ENCODE results near the gene WNT9A.

WNT9A gene

DNA sequence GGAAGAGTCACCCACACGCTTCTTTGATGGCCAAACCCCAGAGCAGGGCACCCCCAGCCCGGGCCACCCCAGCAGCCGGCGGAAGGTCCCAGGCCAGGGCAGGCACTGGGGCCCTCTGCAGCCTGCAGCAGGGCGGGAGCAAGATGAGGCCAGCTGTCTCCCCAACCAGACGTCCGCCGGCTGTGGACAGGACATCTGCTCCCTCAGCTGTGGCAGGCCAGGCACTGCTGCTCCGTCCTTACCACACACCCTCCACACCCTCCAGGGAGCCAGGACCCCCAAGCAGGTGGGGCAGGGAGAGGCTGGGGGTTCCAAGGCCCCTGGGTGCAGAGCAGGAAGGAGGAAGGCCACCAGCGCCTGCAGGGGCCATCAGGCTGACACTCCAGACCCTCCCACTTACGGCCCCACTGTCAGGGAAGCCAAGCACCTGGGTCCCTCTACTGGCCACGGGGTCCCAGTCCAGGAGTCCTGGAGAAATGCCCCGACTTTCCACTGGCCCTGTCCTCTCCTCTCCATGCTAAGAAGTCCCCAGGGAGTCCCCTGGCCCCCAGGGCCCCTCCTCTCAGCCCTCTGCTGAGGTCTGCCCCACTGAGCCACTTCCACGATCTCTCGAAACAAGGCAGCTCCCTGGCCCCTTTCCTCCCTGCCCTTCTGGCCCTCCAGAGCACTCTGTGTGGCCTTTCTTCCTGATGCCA is 5.6 kb downstream of the WNT9A start:
- DNase-seq (ENCODE audit: low read depth in 2 of 2, low spot score in 1 of 2), result no peak

DNA sequence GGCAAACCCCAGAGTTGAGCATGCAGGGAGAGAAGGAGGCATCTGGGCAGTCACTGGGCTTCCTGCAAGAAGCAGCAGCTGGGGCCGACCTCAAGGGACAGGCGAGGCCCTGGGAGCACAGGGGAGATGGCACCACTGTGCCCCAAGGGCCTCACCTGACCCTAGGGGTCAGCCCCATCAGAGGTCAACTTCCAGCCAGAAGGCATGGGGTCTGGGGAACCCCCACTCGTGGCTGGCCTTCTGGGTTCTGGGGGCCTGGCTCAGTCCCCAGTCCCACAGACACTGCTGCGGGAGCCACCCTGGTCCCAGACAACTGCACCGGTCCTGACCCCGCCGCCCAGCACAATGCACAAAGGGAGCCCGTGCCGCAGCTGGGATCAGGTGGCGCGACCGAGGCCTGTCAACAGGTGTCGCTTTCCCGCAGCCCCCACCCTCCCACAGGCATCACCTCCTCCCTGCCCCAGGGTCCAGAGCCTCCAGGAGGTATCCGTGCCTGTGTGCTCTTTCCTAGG is 6.2 kb downstream of the WNT9A start:
- no peak for DNase-seq (ENCODE audit: low read depth in 2 of 2, low spot score in 1 of 2)

DNA sequence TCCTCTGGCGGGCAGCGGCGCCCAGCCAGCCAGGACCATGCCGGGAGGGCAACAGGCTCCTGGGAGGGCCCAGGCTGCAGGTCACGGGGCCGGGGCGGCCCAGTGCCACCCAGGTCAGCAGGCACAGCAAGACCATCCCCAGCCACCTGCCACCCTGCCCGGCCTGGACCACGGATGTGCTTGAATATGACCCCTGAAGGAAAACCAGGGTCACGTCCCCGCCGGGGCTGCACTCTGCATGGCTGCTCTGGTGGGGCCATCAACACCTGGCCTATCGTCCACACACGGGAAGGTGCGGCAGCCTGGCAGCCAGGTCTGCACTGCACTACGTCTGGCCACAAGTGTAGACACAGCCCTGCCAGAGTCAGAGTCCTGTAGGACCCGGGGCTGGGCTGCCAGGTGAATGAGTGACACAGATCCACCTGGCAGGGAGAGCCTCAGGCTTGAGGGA is 6.9 kb downstream of the WNT9A start:
- DNase-seq (ENCODE audit: low read depth in 2 of 2, low spot score in 1 of 2), result no peak

DNA sequence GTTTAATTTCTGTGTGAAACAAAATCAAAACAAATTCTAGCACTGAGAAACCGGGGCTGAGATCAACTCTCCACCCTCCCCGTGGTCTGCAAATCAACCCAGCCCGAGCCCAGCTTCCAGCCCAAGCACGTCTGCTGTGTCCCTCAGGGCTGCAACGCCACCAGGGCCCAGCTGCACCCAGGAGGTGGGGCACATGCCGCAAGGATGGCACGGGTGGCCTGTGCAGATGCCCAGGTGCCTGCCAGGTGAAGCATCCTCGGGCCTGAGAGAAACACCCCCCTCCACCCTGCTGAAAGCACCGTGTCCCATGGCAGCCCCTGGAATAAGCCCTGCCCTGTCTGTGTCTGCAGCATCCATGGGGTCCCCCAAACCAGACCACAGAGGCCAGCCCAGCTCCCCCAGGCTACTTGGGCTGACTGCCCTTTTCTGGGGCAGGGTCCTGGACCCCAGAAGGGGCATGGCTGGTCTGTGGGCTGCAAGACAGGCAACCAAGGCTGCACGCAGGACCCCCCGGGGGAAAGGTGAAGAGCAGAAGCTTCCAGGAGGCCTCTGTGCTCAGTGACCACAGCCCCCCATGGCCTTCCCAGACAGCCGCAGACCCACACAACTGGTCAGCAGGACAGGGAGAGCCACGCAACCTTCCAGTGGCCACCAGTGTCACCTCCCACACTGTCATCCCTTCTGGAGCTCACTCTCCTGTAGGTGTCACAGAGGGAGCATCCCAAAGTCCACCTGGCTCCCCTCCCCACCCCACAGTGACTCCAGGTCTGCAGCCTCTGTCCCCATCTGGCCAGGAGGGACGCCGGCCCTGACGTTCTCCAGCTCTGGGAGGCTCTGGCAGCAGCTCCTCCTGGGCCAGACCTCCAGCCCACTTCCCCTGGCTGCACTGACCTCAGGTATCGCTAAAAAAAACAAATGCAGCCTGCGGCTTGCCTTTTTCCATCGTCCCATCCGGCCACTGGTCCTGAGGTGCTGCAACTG is 7.7 kb downstream of the WNT9A start:
- no peak for DNase-seq (ENCODE audit: low read depth in 2 of 2, low spot score in 1 of 2)

DNA sequence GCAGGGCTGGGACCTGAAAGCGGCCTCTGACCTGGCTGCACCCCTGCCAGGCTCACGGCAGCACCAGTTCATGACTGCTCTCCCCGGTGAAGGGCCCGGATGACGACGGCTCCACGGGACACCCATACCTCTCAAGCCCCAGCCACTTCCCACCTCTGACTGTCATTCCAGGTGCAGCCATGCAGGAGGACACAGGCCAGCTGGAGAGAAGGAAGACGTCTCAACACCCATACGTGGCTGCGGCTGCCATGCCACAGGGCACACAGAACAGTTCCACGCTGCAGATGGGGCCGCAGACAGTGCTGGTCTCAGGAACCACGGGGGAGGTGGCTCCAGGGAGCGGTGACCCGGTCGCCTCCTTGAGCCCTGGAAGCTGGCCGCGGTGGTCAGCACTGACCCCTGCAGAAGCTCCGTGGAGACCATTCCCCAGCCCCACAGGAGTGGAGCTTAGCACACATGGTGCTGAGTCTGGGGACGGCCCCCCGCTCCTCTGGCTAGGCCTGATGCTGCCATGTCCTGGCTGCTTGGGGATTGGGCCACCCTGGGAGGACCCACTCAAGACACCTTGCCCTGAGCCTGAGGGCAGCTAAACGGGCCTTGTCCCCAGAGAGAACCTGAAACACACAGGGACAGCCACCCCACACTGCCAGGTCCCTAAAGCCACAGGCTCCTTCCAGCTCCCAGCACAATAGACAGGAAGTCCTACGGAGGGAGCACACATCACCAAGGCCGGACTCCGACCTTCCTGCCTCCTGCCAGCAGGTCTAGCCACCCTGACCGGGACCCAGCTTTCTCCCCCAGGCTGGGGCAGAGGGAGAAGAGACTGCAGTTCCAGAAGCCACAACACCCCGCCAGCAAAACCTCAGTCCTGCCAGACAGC is 8.6 kb downstream of the WNT9A start:
- DNase-seq (ENCODE audit: low read depth in 2 of 2, low spot score in 1 of 2), result no peak

DNA sequence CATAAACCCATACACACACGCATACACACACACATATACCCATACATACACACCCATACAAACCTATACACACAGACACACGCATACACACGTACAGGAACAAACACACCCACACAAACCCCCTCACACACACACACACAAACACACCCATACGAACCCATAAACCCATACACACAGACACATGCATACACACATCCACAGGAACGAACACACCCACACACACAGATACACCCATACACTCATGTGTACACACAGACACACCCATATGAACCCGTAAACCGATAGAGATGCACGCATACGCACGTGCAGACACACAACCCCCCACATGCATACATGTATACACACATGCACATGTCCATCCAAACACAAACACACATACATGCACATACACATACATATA is 9.5 kb downstream of the WNT9A start:
- DNase-seq (ENCODE audit: low read depth in 2 of 2, low spot score in 1 of 2), result no peak

DNA sequence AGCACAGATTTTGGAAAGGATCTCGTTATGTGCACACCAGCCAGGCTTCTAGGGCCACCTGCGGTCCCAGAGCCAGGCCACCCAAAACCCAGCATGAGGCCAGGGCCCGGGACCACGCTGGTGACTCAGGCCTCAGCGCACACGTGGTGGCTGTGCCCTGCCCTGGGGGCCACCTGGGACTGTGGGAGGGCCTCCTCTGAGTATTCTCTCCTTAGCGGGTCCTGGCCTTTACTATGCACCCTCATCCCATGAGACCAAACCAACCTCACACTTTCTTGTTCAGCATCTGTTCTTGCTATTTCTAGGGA is 9.9 kb downstream of the WNT9A start:
- no peak for DNase-seq (ENCODE audit: low read depth in 2 of 2, low spot score in 1 of 2)

DNA sequence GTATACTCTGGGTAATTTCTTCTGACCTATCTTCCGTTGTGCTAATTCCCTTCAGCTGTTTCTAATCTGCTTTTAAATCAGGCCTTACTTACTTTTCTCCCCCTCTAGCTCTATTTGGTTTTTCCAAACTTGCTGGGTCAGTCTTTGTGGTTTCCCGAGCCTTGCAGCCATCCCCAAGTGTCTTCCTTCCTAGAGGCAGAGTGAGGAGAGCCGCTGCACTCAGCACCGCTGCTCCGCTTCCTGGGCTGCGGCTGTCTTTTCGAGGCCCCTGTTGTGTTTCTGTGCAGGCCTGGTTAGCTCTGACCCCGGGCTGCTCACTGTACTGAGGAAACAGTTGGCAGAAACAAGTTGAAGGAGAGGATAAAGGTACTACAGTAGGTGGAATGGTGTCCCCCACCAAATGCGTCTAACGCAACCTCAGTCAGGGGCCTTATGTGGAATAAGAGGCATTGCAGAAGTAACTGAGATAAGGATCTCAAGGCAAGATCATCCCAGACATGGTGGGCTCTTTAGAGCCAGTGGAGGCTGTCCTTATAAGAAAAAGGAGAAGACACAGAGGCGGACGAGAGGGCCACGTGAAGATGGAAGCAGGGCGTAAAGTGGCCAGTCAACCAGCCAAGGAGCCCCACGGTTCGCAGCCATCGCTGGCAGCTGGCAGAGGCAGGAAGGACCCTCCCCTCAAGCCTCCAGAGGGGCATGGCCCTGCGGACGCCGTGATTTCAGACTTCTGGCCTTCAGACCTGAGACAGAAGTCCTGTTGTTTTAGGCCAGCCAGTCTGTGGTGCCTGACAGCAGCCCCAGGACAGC is 10.5 kb downstream of the WNT9A start:
- DNase-seq (ENCODE audit: low read depth in 2 of 2, low spot score in 1 of 2), result no peak

DNA sequence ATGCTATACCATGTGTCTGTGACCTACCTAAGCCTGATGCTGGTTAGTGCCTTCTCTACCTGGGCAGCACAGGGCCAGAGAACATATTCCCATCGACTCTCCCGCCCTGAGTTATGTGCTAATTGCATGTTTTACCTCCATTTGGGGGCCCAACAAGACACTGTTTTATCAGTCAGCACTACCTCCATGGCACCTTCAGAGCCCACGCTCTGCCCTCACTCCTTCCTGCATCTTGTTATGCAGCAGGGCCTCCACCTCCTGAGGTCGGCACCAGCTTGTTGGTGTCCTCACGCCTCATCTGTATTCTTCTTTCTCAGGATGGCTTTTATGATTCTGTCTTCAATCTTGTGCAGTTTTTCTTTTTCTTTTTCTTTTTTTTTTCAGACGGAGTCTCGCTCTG is 11.9 kb downstream of the WNT9A start:
- DNase-seq (ENCODE audit: low read depth in 2 of 2, low spot score in 1 of 2), result no peak

DNA sequence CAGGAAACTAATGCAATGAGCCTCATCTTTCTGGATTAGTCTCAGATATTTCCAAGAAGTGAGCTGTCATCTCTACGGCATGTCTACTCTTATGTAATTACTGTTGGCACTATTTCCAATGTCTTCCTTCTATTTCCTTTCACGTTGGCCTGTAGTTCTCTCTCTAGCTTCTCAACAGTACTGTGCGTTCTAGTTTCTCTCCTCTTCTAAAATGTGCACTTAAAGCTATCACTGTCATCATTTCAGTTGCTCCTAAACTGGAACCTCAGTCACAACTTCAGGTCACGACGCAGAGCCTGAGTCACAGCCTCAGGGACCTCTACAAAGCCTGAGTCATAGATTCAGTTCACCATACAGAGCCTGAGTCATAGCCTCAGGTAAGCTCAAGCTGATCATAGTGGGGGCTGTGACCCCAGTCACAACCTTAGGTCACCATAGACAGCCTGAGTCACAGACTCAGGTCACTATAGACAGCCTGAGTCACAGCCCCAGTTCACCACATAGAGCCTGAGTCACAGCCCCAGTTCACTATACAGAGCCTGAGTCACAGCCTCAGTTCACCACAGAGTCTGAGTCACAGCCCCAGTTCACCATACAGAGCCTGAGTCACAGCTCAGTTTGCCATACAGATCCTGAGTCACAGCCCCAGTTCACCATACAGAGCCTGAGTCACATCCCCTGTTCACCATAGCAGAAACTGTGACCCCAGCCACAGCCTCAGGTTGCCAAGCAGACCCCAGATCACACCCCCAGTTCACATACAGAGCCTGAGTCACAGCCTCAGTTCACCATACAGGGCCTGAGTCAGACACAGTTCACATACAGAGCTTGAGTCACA is 13.0 kb downstream of the WNT9A start:
- no peak for DNase-seq (ENCODE audit: low read depth in 2 of 2, low spot score in 1 of 2)

DNA sequence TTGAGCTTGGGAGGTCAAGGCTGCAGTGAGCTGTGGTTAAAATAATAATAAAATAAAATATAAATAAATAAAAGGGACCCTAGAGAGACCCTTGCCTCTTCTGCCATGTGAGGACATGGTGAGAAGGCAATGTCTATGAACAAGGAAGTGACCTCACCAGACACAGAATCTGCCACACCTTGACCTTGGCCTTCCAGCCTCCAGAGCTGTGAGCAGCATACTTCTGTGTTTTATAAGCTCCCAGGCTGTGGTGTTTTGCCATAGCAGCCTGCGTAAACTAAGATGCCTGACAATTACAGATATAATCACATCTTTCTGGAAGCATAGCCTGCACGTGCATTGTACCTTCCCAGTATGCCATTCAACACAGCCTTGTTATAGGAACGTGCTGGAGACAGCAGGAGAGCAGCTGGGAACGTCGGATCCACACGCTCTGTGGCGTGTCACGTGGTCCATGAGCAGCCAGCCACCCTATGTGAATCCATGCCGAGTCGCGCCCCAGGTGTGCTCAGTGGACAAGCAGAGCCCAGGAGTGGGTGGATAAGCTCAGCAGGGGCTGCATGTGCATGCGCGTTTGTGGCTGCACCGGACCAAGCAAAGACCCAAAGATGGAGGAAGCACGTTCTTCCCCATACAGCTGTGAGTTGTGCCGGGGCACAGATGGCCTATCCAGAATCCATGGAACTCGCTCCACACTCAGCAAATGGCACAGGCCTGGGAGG is 17.8 kb downstream of the WNT9A start:
- no peak for DNase-seq (ENCODE audit: low read depth in 2 of 2, low spot score in 1 of 2)

DNA sequence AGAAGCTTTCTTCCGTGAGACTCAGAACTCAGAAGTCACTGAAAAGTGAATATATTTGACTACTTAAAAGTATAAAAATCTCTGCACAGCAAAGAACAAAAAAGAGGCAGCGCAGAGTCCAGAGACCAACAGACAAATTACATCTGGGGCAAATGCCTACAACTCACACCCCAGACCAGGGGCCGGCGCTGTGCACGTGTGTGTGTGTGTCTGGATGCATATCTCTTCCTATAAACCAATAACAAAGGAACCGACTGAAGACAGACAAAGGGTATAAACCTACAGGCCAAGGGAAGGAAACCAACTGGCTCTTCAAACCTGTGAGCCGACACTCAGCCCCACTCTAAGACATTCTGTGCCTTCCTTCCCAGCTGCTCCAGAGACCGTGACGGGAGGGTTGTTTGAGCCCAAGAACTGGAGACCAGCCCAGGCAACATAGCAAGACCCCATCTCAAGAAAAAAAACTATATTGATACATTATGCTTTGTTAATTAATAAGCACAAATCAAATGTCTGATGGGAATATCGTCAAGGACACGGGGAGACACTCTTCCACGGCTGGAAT is 18.8 kb downstream of the WNT9A start:
- DNase-seq (ENCODE audit: low read depth in 2 of 2, low spot score in 1 of 2), result no peak

DNA sequence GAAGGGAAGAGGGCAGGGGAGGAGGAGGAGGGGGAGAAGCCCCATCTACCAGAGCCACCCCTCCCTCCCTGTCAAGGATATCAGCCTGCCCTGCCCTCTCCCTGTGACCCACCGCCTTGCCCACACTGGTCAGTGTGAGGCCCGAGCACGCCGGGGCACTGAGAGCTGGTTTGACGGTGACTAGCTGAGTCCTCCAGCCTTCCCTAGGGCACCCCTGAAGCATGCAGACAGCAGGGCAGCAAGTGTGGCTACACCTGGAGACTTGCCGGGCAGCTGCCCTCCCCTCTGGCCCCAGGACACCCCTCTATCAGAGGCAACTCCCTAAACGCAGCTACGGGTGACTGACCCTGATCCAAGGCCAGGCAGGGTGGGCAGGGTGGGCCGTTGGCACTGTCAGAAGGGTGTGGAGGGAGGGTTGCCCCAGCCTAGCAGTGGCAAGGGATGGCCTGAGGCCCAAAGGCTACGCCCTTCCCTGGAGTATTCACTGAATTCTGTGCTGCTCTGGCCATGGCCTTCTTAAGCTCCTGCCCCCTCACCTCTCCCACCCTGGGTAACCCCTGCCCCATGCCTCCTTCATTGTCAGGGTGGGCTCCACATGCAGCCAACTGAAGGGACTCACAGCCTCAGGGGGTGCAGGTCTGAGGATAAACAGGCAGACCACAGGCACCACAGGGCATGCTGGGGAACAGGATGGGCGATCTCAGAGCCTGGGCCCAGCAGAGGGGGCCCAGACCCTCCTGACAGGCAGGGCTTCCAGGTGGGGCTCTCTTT is 19.6 kb downstream of the WNT9A start:
- DNase-seq (ENCODE audit: low read depth in 2 of 2, low spot score in 1 of 2), result no peak

DNA sequence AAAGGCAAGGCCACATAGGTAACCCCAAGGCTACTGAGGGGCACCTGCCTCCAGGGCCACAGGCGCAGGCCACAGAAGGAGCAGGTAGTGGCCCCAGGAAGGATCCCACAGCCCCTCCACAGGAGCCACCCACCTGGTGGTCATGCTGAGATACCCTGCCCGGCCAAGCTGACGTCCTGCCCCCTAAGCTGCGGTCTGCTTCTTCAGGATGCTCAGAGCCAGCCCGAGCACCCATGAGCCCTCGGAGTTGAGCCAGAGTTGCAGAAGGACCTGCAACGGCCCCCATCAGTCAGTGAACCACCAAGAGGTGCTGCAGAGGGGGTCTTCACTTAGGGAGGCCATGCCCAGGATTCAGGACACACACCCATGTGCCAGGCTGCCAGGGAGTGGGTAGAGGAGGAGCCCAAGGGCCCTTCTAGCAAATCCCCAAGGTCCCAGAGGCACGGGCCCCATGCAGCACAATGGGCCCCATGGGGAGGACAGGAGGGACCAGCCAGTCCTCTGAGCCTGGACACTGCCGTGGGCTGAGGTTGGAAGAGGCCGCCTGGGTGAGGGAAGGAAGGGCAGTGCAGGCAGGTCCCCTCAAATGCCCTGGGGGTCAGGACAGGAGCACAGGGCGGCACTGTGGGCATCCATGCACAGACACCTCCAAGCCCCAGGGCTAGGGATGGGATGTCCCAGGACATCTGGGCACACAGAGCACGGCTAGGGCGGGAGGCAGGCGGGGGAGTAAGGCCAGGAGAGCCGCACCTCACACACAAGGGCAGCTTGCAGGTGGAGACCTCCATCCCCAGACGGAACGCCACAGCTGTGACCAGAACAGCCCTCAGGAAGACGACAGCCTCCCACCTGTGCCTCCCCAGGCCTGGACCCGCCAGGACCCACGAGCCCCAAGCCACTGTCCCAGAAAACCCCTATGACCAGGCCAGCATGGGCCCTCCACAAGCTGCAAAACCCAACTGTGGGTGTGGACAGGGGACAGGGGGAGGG is 20.5 kb downstream of the WNT9A start:
- no peak for DNase-seq (ENCODE audit: low read depth in 2 of 2, low spot score in 1 of 2)

DNA sequence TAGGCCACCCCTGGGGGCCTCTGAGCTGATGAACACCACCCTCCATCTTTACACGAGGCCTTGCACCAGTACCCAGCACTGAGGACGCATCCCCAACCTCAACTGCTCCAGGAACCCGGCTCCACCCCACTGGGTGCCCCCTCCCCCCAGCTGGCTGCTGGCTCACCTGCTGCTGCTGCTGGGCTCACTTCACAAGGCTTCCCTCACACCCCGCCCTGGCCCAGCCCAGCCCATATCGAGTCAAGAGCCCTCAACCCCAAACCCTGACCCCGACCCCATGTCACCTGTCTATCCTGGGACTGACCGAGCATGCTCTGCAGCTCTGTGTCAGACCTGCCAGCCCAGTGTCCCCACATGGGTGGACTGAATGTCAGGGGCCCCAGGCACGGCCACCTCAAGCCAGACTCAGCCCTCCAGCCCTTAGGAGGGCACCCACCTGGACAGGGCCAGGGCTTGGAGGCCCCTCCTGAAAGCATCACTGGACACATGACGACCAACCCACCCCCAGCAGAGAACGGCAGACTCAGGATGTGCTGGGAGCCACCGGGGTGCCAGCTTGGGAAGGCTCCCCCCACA is 21.4 kb downstream of the WNT9A start:
- no peak for DNase-seq (ENCODE audit: low read depth in 2 of 2, low spot score in 1 of 2)

DNA sequence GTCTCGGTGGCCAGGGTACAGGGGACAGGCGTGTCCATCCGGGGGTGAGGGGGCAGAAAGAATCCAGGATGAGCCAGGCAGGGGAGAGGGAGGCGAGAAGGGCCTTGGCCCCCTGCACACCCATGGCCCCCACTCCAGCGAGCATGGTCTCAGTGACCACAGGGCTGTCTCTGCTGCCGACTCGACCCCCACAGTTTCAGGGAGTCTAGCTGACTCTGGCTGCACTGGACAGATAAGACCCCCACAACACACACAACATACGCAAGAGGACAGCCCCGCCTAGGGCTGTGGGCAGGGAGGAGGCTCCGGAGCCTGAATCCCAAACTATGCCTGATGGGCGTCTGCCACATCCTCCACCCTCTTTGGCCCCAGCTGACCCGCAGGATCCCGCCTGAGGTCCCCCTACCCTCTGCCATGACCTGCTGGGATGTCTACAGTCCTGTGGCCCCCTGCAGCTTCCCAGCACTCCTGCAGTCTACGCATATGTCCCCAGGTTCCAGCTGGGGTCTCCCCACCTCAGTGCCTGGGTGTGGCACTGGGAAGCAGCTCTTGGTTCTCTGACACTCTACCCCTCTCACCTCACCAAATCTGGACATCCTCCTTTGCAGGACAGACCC is 22.0 kb downstream of the WNT9A start:
- no peak for DNase-seq (ENCODE audit: low read depth in 2 of 2, low spot score in 1 of 2)

Measured in stimulated activated CD8-positive, alpha-beta memory T cell treated with anti-CD3 and anti-CD28 coated beads, Interleukin-4, amount 100 ng/mL, for 1 hour (primary cell).